ENCODE results near the gene IGLL1. TPM values are rescaled to one million over a fixed set of nuclear protein-coding genes. Genes with fewer than 3 reads are reported as not detected.
"Not testable (repeated sequence)": the region's sequence is repeated elsewhere in the genome, so short reads cannot be mapped to it uniquely, and the experiment has no call there.

The IGLL1 gene
- polyA plus RNA-seq, 3 donors from 2014 or later = not detected

DNA sequence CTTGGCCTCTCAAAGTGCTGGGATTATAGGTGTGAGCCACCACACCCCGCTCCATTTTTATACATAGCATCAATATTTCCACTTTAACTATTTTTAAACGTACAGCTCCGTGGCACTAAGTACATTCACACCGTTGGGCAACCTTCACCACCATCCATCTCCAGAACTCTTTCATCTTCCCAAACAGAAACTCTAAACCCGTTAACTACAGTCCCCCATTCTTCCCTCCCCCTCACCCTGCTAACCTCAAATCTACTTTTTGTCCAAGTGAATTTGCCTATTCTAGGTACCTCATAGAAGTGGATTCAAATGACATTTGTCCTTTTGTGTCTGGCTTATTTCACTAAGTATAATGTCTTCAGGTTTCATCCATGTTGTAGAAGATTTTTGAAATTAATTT, 3.4 kb downstream of the IGLL1 start:
- Mint-ChIP-seq H3K4me1 (no peaks in the 10 kb centered on the region), H3K36me3 (no peaks in the 10 kb centered on the region), H3K4me3 (no peak overlapping the region), H3K9me3 (no peaks in the 10 kb centered on the region), H3K27ac (peak overlapping the region in 1 of 6 donors; percentile 22), H3K27me3 (ENCODE audit: low read depth in 3 of 3) (peaks cover 0 to 6% (median 4%) of the 10 kb centered on the region in 3 donors)
- no peak for DNase-seq

DNA sequence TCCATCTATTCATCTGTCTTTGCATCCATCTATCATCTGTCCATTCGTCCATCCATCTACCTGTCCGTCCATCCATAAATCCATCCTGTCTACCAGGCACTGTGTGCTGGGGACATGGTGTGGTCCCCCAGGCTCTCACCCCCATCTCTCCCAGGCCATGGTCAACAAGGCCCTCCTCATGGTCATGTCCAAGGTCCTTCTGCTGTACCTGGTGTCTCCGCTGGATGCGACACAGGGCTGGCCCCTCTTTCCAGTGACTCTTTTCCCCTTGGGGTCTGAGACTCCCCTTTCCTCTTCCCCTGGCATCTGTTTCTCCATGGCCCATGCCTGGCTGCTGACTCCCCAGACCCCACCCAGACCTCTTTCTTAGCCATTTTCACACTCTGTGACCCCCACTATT, 4.5 kb downstream of the IGLL1 start:
- no peaks in the 10 kb centered on the region for H3K4me1 Mint-ChIP-seq
- no peak for DNase-seq
- no peaks in the 10 kb centered on the region for H3K36me3 Mint-ChIP-seq
- H3K9me3 Mint-ChIP-seq = no peaks in the 10 kb centered on the region
- peaks cover 0 to 6% (median 4%) of the 10 kb centered on the region in 3 donors for H3K27me3 Mint-ChIP-seq (ENCODE audit: low read depth in 3 of 3)
- H3K4me3 Mint-ChIP-seq = no peak overlapping the region
- no peak overlapping the region for H3K27ac Mint-ChIP-seq

DNA sequence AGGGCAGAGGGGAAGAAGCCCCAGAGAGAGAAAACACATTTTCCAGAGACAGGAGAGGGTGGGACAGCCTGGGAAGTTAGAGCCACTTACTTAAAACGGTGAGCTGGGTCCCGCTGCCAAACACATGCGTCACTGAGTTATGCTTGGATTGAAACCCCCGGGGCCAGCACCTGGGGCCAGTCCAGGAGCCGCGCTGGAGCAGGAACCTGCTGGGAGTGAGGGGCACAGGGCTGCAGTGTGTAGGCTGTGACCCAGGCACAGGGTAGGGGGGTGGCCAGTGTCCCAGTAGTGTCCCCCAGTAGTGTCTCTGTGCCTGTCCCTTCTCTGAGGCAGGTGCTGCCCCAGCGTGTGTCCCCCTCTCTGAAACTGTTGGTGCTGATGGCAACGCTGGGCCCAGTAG, 5.2 kb downstream of the IGLL1 start:
- Mint-ChIP-seq H3K27me3 (ENCODE audit: low read depth in 3 of 3) (peaks cover 0 to 6% (median 4%) of the 10 kb centered on the region in 3 donors), H3K9me3 (no peaks in the 10 kb centered on the region), H3K27ac (no peak overlapping the region), H3K4me1 (no peaks in the 10 kb centered on the region), H3K36me3 (no peaks in the 10 kb centered on the region), H3K4me3 (no peak overlapping the region)
- DNase-seq = no peak

DNA sequence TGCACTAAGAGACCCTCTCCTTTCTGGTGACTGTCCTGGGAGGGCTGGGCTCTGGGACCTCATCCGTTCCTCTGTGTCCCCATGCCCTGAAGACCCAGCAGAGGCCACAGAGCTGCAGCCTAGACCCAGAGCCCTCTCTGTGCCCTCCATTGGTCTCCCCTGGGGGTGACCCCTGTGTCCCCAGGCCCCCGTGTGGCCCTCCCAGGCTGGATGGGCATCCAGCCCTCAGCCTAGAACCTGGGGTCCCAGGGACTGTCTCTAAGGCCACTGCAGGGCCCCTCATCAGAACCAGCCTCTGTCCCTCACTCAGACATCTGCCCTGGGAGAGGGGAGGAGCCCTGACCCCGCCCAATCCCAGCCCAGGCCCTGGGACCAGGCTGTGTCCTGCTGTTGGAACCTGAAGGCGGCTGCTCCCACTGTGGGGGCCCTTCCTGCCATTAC, 5.7 kb downstream of the IGLL1 start:
- no peaks in the 10 kb centered on the region for H3K4me1 Mint-ChIP-seq
- no peak overlapping the region for H3K27ac Mint-ChIP-seq
- H3K36me3 Mint-ChIP-seq = no peaks in the 10 kb centered on the region
- H3K4me3 Mint-ChIP-seq = no peak overlapping the region
- H3K27me3 Mint-ChIP-seq (ENCODE audit: low read depth in 3 of 3) = peaks cover 0 to 6% (median 4%) of the 10 kb centered on the region in 3 donors
- no peak for DNase-seq
- H3K9me3 Mint-ChIP-seq = no peaks in the 10 kb centered on the region

DNA sequence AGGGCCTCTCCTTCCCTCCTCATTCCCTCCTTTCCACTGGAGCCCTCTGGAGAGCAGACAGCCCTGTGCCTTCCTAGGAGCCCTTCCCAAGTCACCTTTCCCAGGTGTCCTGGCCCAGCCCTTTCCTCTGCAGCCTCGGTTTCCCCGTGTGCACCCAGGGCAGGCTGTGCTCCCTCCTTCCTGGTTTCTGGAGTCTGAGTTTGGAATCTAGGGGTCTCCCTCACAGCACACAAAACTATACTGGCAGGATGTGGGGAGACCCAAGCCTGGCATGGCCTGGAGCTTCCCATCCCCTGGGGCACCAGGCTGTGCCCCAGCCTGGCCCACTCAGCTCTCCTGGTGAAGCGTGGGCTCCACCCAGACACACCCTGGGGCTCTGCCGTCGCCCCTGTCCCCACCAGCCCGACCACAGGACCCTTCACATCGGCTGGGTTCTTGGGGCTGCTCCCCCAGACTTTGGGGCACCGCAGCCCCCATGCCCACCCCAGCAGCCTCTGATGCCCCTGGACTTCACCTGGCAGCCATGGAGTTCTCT, 6.3 kb downstream of the IGLL1 start:
- H3K9me3 Mint-ChIP-seq, DNase-seq, H3K27ac Mint-ChIP-seq: not testable (repeated sequence)

DNA sequence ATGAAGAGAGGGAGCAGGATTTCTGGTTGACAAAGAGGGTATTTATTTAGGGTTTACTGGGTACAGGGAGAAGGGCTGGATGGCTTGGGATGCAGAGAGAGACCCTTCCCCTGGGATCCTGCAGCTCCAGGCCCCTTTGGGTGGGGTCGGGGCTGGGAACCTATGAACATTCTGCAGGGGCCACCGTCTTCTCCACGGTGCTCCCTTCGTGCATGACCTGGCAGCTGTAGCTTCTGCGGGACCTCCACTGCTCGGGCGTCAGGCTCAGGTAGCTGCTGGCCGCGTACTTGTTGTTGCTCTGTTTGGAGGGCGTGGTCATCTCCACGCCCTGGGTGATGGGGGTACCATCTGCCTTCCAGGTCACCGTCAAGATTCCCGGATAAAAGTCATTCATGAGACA, 7.0 kb downstream of the IGLL1 start:
- H3K27ac Mint-ChIP-seq; DNase-seq; H3K4me3 Mint-ChIP-seq; H3K9me3 Mint-ChIP-seq; H3K27me3 Mint-ChIP-seq (ENCODE audit: low read depth in 3 of 3); H3K4me1 Mint-ChIP-seq; H3K36me3 Mint-ChIP-seq: not testable (repeated sequence)

More for the DNA sequence above, 6.3 kb downstream of the IGLL1 start:
- H3K4me1 Mint-ChIP-seq; H3K27me3 Mint-ChIP-seq (ENCODE audit: low read depth in 3 of 3); H3K36me3 Mint-ChIP-seq; H3K4me3 Mint-ChIP-seq: not testable (repeated sequence)

DNA sequence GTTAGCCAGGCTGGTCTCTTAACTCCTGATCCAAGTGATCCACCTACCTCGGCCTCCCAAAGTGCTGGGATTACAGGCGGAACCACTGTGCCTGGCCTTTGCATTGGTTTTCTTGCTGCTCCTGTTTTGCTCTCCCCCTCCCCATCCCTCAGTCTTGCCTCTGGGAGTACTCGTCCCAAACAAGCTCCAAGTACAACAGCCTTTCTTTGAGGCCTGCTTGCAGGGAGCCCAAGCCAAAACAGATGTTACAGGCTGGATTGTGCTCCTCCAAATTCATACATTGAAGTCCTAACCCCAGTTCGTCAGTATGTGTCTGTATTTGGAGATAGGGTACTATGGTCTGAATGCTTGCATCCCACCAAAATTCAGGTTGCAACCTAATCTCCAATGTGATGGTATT, 8.6 kb downstream of the IGLL1 start:
- no peaks in the 10 kb centered on the region for H3K36me3 Mint-ChIP-seq
- no peak overlapping the region for H3K27ac Mint-ChIP-seq
- no peaks in the 10 kb centered on the region for H3K9me3 Mint-ChIP-seq
- H3K4me3 Mint-ChIP-seq = no peak overlapping the region
- H3K27me3 Mint-ChIP-seq (ENCODE audit: low read depth in 3 of 3) = peaks cover 0 to 9% (median 4%) of the 10 kb centered on the region in 3 donors
- DNase-seq = no peak
- H3K4me1 Mint-ChIP-seq = no peaks in the 10 kb centered on the region

DNA sequence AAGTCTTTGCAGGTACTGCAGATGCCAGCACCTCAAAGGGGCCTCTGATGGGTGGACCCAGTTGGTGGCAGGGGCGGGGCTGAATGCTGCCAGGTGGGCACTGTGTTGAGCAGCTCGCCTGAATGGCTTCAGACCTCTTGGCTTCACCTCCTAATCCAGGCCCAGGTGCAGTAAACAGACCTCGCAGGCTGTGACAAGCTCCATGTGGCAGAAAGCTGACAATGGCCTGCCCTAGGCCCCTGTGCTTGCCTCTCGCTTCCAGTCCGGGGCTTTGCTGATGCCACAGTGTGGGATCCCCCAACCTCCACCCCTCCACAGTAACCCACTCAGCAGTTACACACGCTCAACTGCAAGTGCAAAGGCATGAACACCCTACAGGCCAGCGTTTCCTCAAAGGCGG, 9.4 kb downstream of the IGLL1 start:
- no peak for DNase-seq
- H3K4me3 Mint-ChIP-seq = no peak overlapping the region
- H3K4me1 Mint-ChIP-seq = peaks cover 2 to 4% of the 10 kb centered on the region in 2 donors
- peaks cover 0 to 7% (median 5%) of the 10 kb centered on the region in 3 donors for H3K27me3 Mint-ChIP-seq (ENCODE audit: low read depth in 3 of 3)
- H3K27ac Mint-ChIP-seq = no peak overlapping the region
- no peaks in the 10 kb centered on the region for H3K36me3 Mint-ChIP-seq
- no peaks in the 10 kb centered on the region for H3K9me3 Mint-ChIP-seq

DNA sequence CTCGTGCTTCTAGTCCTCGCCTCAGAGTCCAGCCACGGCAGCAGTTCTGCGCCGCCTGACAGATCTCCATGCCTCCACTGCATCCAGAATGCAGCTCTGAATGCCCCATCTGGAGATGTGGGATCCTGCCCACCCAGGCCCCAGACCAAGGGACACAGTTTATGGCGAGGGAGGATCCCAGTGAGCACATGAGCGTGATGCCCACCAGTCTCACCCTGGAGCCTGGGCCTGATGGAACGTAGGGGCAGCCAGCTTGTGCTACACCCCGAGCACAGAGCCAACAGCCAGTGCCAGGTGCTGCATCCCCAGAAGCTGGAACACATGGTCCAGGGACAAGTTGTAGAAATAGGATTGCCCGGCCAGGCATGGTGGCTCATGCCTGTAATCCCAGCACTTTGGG, 10.4 kb downstream of the IGLL1 start:
- H3K27me3 Mint-ChIP-seq (ENCODE audit: low read depth in 3 of 3) = peaks cover 0 to 5% (median 3%) of the 10 kb centered on the region in 3 donors
- DNase-seq = no peak
- H3K4me3 Mint-ChIP-seq = no peak overlapping the region
- H3K27ac Mint-ChIP-seq = peak overlapping the region in 1 of 6 donors; percentile 29
- H3K36me3 Mint-ChIP-seq = no peaks in the 10 kb centered on the region
- H3K9me3 Mint-ChIP-seq = no peaks in the 10 kb centered on the region
- peaks cover 6 to 8% of the 10 kb centered on the region in 2 donors for H3K4me1 Mint-ChIP-seq

DNA sequence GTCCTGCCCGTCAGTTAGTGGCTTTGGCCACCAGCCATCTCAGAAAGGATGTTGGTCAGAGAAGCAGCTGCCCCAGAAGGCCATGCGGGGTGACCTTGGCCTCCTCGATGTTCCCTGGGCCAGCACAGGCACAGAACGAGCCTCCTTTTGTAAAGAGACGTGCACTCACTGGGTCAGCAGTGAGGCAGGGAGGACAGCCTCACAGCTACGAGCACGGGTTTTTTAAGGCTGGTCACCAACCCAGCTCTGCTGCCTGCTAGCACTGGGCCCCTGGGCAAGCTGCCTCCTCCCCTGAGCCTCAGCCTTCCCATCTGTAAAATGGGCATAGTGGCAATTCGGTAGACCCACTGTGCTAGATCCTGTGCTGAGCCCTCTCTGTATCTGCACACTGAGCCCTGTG, 10.8 kb downstream of the IGLL1 start:
- no peak overlapping the region for H3K27ac Mint-ChIP-seq
- peaks cover 0 to 9% (median 3%) of the 10 kb centered on the region in 3 donors for H3K27me3 Mint-ChIP-seq (ENCODE audit: low read depth in 3 of 3)
- H3K36me3 Mint-ChIP-seq = no peaks in the 10 kb centered on the region
- no peak overlapping the region for H3K4me3 Mint-ChIP-seq
- DNase-seq = no peak
- peaks cover 6 to 8% of the 10 kb centered on the region in 2 donors for H3K4me1 Mint-ChIP-seq
- no peaks in the 10 kb centered on the region for H3K9me3 Mint-ChIP-seq

DNA sequence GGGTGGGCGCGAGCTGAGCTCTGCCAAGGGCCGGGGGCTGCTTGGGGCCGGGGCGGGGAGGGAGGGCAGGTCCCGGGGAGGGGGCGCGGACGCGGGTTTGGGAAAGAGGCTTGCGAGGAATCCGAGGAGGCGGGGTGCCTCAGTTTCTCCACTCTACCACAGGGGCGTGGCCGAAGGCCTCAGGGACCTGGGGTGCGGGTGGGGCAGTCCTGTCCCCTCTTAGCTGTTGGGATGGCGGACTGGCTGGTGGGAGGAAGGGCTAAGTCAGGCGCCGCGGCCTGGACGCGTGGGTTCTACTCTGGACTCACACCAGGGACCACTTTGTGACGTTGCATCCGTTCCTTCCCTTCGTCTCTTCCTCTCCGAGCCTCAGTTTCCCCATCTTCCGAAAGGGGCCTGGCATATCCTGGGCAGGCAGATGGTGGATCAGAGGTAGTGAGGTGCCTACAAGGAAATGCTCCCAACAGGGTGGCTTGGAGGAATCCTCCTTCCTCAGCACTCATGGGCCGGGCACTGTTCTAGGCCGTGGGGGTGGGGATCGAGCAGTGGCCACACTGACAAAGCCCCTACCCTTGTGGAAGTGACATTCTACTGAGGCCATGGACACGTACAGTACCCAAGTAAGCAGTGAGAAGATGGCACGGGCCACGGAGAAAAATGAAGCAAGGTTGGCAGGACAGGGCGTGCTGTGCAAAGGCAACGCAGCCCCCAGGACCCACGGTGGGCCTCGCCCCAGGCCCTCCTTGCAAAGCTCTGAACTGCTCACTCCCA, 13.2 kb downstream of the IGLL1 start:
- peak overlapping the region; percentile 52 to 70 (median 60) for H3K4me3 Mint-ChIP-seq
- DNase-seq = no peak
- peaks cover 0 to 12% (median 3%) of the 10 kb centered on the region in 3 donors for H3K27me3 Mint-ChIP-seq (ENCODE audit: low read depth in 3 of 3)
- peaks cover 6 to 8% of the 10 kb centered on the region in 2 donors for H3K4me1 Mint-ChIP-seq
- H3K27ac Mint-ChIP-seq = no peak overlapping the region
- no peaks in the 10 kb centered on the region for H3K9me3 Mint-ChIP-seq
- no peaks in the 10 kb centered on the region for H3K36me3 Mint-ChIP-seq

DNA sequence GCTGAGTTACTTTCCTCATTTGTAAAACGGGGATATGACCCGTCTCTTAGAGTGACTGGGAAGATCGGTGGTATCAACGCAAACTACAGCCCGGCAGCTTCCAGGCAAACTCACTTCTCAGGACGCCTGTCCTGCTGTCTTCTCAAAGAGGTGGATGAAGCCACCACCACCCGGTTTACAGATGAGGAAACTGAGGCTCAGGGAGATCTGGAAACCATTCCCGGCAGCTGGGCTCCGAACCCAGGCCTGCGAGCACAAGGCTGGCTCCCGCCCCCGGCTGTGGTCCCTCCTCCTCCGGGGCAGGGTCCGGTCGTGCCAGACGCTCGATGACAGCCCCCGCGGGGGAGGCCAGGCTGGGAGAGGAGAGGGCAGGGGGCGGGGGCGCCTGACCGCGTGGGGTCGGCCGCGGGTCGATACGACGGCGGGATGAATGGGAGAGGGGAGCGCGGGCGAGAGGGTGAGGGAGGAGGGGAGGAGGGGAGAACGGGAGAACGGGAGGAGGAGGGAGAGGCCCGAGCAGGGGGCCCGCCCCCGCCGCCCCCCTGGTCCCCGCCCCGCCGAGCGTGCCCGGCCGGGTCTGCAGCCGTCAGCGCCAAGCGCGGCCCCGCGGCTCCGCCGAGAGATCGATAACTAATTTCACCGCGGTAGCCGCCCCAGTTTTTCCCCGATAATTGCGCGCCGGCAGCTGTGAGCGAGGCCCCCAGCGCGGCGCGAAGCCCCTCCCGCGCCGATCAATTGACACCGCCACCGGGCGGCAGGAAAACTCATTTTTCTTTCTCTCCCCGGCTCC, 14.0 kb downstream of the IGLL1 start:
- Mint-ChIP-seq H3K4me1 (peaks cover 6 to 8% of the 10 kb centered on the region in 2 donors), H3K27ac (peak overlapping the region in 2 of 6 donors; percentile 26 to 56), H3K4me3 (peak overlapping the region; percentile 81 to 91 (median 88)), H3K27me3 (ENCODE audit: low read depth in 3 of 3) (peaks cover 0 to 12% (median 3%) of the 10 kb centered on the region in 3 donors), H3K9me3 (no peaks in the 10 kb centered on the region), H3K36me3 (no peaks in the 10 kb centered on the region)
- DNase-seq = no peak

DNA sequence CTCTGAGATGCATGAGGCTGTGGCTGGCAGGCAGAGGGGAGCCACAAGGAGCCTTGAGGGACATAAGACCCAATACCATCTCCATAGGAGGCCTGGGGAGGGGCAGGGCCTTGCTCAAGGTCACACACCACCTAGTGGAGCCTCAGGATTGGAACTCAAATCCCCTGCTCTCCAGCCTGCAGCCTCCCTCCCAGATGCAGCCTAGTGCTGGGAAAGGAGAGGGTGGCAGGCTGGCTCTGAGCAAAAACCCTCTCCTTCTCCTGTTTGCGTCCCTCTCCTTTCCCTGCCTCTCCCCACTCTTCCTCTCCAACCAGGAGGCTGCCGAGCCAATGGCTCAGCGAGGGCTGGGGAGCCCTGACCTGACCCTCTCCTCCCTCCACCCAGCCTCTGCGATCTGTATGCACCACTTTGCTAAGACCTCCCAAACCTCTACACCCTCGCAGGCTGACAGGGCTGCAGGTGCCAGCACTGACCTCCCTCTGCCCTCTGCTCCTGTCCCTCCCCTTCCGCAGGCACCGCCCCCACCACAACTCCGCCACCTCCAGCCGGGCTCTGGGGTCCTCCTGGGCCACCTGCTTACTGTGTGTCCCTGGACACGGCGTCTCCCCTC, 14.7 kb downstream of the IGLL1 start:
- H3K9me3 Mint-ChIP-seq = no peaks in the 10 kb centered on the region
- H3K36me3 Mint-ChIP-seq = no peaks in the 10 kb centered on the region
- H3K4me3 Mint-ChIP-seq = peak overlapping the region; percentile 81 to 91 (median 88)
- H3K4me1 Mint-ChIP-seq = peaks cover 6 to 8% of the 10 kb centered on the region in 2 donors
- peak in 1 of 3 donors; percentile 12 for DNase-seq
- peak overlapping the region in 1 of 6 donors; percentile 56 for H3K27ac Mint-ChIP-seq
- H3K27me3 Mint-ChIP-seq (ENCODE audit: low read depth in 3 of 3) = peaks cover 0 to 12% (median 3%) of the 10 kb centered on the region in 3 donors
